ENCODE results near the gene PMPCB.
"Not testable (repeated sequence)": the region's sequence is repeated elsewhere in the genome, so short reads cannot be mapped to it uniquely, and the experiment has no call there.

Gene PMPCB

GRCh38 chr7:103296901-103297836 lies at the start of gene PMPCB:
TSS of gene PMPCB (plus strand) at chr7:103297435. CDS start at chr7:103297460, 25 bp downstream.
- peak; percentile 89 to 97 (median 93) for DNase-seq

GRCh38 chr7:103253699-103254506 lies 43.3 kb upstream of the PMPCB start:
- not testable (repeated sequence) for DNase-seq

- DNase-seq = not testable (repeated sequence)
These were observed 33.2 kb upstream of the PMPCB start for GRCh38 chr7:103264054-103264453.

GRCh38 chr7:103266229-103266628 lies 31.0 kb upstream of the PMPCB start:
- not testable (repeated sequence) for DNase-seq

- DNase-seq = not testable (repeated sequence)
These were observed 23.9 kb upstream of the PMPCB start for GRCh38 chr7:103273374-103273773.

GRCh38 chr7:103274867-103275266 lies 22.4 kb upstream of the PMPCB start:
- DNase-seq = not testable (repeated sequence)

- not testable (repeated sequence) for DNase-seq
These were observed 19.0 kb upstream of the PMPCB start for GRCh38 chr7:103278195-103278594.

- DNase-seq = peak in 2 of 6 experiments; percentile 4 to 25
These were observed 17.6 kb upstream of the PMPCB start for GRCh38 chr7:103279636-103279962.

GRCh38 chr7:103279963-103280802 lies 17.1 kb upstream of the PMPCB start:
- DNase-seq = peak; percentile 85 to 93 (median 92)

- DNase-seq = not testable (repeated sequence)
These were observed 16.5 kb upstream of the PMPCB start for GRCh38 chr7:103280803-103281155.

- DNase-seq = peak in 1 of 6 experiments; percentile 9
These were observed 14.3 kb upstream of the PMPCB start for GRCh38 chr7:103282802-103283427.

GRCh38 chr7:103292122-103292521 lies 5.1 kb upstream of the PMPCB start:
- no peak for DNase-seq

GRCh38 chr7:103293526-103293925 lies 3.7 kb upstream of the PMPCB start:
- DNase-seq = no peak

GRCh38 chr7:103297837-103298179 lies 573 bp downstream of the PMPCB start:
- no peak for DNase-seq

GRCh38 chr7:103299660-103300059 lies 2.4 kb downstream of the PMPCB start:
- DNase-seq = no peak

- no peak for DNase-seq
These were observed 4.2 kb downstream of the PMPCB start for GRCh38 chr7:103301441-103301840.

- DNase-seq = no peak
These were observed 10.4 kb downstream of the PMPCB start for GRCh38 chr7:103307503-103308231.

- DNase-seq = no peak
These were observed 17.6 kb downstream of the PMPCB start for GRCh38 chr7:103314852-103315251.

GRCh38 chr7:103316380-103316941 lies 19.2 kb downstream of the PMPCB start:
- no peak for DNase-seq

- DNase-seq = no peak
These were observed 19.8 kb downstream of the PMPCB start for GRCh38 chr7:103317009-103317408.

- DNase-seq = no peak
These were observed 28.5 kb downstream of the PMPCB start for GRCh38 chr7:103325744-103326143.

Data from stimulated activated naive CD4-positive, alpha-beta T cell (primary cell).